ENCODE results near the gene EFNA2. TPM values are rescaled to one million over a fixed set of nuclear protein-coding genes. Genes with fewer than 3 reads are reported as not detected.

Gene EFNA2
- total and polyA plus RNA-seq, 2 of the 8 experiments (the other 6 are each of a cell fraction or from before 2014, with no cell fraction given): 4.0 to 7.0 TPM

DNA sequence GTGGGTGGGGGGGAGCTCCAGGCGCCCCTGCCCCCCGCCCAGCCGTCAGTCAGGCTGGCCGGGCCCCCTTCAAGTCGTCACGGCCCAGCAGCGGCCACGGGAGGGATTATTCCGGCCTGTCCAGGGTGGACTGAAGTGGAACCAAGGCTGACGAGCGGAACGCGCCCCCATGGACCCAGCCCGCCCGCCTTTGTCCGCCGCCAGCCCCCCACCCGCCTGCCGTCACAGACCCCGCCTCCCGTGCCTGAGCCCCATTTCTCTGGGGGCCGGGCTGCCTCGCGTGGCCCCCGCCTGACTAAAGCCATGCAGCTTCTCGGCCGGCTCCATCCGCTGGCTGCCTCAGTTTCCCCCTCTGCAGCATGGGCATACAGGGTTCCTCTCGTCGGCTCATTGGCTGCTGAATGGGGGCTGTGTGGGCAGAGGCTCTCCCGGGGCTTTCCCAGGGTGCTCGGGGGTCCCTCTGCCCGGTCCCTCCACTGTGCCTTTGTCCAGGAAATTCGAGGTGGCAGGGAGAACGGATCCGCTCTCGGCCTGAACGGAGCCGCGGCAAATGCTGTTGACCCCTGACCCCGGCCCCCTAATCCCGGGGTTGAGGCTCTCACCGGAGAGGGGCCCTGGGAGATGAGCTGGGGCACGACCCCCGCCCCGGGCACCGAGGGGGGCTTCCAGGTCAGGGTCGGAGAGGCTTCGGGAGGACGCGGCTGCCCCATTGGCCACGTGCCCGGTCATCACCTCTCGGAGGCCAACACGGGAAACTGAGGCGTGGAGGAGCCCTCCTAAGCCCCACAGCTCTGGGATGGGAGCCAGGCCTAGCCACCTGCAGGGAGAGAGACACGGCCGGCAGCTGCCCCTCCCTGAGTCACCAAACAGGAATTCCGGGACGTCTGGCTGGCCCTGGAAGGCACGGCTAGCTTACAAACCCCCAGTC lies 27.4 kb downstream of the EFNA2 start:
- Histone ChIP-seq H3K23me2 (ENCODE audit: low read depth, low read length) (no peaks in the 10 kb centered on the region), H3K4ac (replicated peaks; ENCODE audit: insufficient read length, low read depth, low read length) (no peak overlapping the region), H3K4me3 (ENCODE audit: extremely low read depth in 1 of 4, insufficient read depth in 2 of 4, low read depth in 3 of 4, low read length in 4 of 4) (no peak overlapping the region), H4K91ac (replicated peaks; ENCODE audit: insufficient read length, low read length) (no peak overlapping the region), H3K23ac (ENCODE audit: insufficient read length) (no peak overlapping the region), H3K14ac (ENCODE audit: insufficient read length) (no peak overlapping the region), H2BK5ac (ENCODE audit: low read depth, low read length) (no peak overlapping the region), H2BK20ac (ENCODE audit: low read length) (no peak overlapping the region), H3K18ac (ENCODE audit: extremely low read depth, low read length) (no peak overlapping the region), H4K20me1 (replicated peaks in 1 of 2; ENCODE audit: control insufficient read depth in 1 of 2, insufficient read depth in 2 of 2, low read length in 2 of 2) (no peaks in the 10 kb centered on the region), H2BK12ac (ENCODE audit: low read depth, low read length) (no peak overlapping the region), H4K5ac (ENCODE audit: insufficient read length, low read depth, low read length) (no peak overlapping the region), H3K36me3 (ENCODE audit: control insufficient read depth in 2 of 4, insufficient read depth in 4 of 4, low read length in 3 of 4) (no peaks in the 10 kb centered on the region), H2BK15ac (ENCODE audit: low read length) (no peak overlapping the region), H3K9me3 (ENCODE audit: insufficient read depth in 2 of 2, low read depth in 1 of 2, low read length in 1 of 2) (no peaks in the 10 kb centered on the region), H3K4me1 (replicated peaks in 1 of 4; ENCODE audit: control insufficient read depth in 3 of 4, insufficient read depth in 4 of 4, low read length in 3 of 4) (peaks cover 0 to 5% (median 0%) of the 10 kb centered on the region in 4 experiments; a peak in 3 of 7 replicates), H3K9ac (replicated peaks in 1 of 4; ENCODE audit: extremely low read depth in 1 of 4, low read depth in 3 of 4, low read length in 3 of 4) (no peak overlapping the region), H3K27ac (ENCODE audit: low read depth, low read length) (no peak overlapping the region), H2AFZ (ENCODE audit: low read length) (no peak overlapping the region), H2BK120ac (replicated peaks; ENCODE audit: low read depth, low read length) (no peak overlapping the region), H4K8ac (ENCODE audit: extremely low read depth, insufficient read depth, low read length) (no peak overlapping the region), H3K56ac (replicated peaks; ENCODE audit: insufficient read length, low read depth, low read length) (no peak overlapping the region), H3K79me2 (ENCODE audit: control insufficient read depth in 1 of 2, insufficient read depth in 2 of 2, low read length in 2 of 2) (no peaks in the 10 kb centered on the region), H3K27me3 (replicated peaks in 1 of 4; ENCODE audit: control insufficient read depth in 3 of 4, extremely low read depth in 1 of 4, insufficient read depth in 3 of 4, low read length in 3 of 4) (peaks cover 0 to 12% (median 5%) of the 10 kb centered on the region in 4 experiments; a peak in 5 of 7 replicates), H3K4me2 (ENCODE audit: insufficient read depth in 1 of 2, low read depth in 2 of 2, low read length in 2 of 2) (no peak overlapping the region), H2AK5ac (ENCODE audit: low read depth, low read length) (no peak overlapping the region), H3K79me1 (ENCODE audit: low read depth, low read length) (no peaks in the 10 kb centered on the region)
- FAIRE-seq (no peak), DNase-seq (ENCODE audit: low read depth in 1 of 2, low spot score in 2 of 2) (no peak)
- POLR2A ChIA-PET (ENCODE audit: partially characterized antibody): interaction anchor here (1.0 to 1.5 kb wide), 6 partner anchors 8 to 153 kb away, joined by 3 to 5 read pairs (median 5); partner anchors contain the start of genes CIRBP and FAM174C
- WGBS, 2 experiments (ENCODE audit: extremely low coverage in 1 of 2, insufficient coverage in 1 of 2, insufficient read length in 1 of 2, insufficient replicate concordance in 2 of 2, low coverage in 1 of 2, low lambda C conversion rate in 2 of 2, missing lambda C conversion rate in 1 of 2): 85% methylated on average over 27 of the region's 61 CpGs; no CpG with 5 or more reads in 1 of the 2 experiments
- CTCF ChIA-PET (ENCODE audit: partially characterized antibody): interaction anchor here (0.6 to 2.1 kb wide), 7 partner anchors 9 to 593 kb away, joined by 3 to 5 read pairs (median 4); no protein-coding TSS in a partner anchor
- TF ChIP-seq HDAC2 (IDR thresholded peaks at IDR 0.05; ENCODE audit: borderline replicate concordance in 1 of 2, low read depth in 2 of 2, low read length in 2 of 2) (no peak), ZNF274 (IDR thresholded peaks at IDR 0.05; ENCODE audit: borderline replicate concordance, extremely low read depth, low read length) (no peak), TBP (IDR thresholded peaks at IDR 0.05; ENCODE audit: low read depth, low read length) (no peak)
